AG10803 (cell line): Measurements from ENCODE around the gene OR12D3.
"Not testable (repeated sequence)": the region's sequence is repeated elsewhere in the genome, so short reads cannot be mapped to it uniquely, and the experiment has no call there.

Experiments
- DNase-seq: peaks from one replicate; pipeline ENCODE4 v3.0.0; 2010; ENCODE audit warnings: low read depth
- H3K4me3 ChIP-seq: 2 replicates; pipeline ENCODE4 v1.5.1; 2011; ENCODE audit warnings: mild to moderate bottlenecking, low read length, control low read depth
- CTCF ChIP-seq: conservative IDR thresholded peaks from 2 replicates; pipeline ENCODE4 v1.5.1; 2011; ENCODE audit warnings: mild to moderate bottlenecking, low read length, control low read depth, inconsistent platforms

Gene OR12D3

GRCh38 chr6:29395331-29395730 is 20.2 kb upstream of the OR12D3 start, which contains the start of gene OR12D2:
OR12D2 (plus strand) TSS chr6:29395631; CDS start chr6:29396700, 1,069 bp downstream.
- DNase-seq = no peak
- H3K4me3 ChIP-seq = no peak within 1 kb of the TSS
- TF ChIP-seq CTCF = no peak

DNA sequence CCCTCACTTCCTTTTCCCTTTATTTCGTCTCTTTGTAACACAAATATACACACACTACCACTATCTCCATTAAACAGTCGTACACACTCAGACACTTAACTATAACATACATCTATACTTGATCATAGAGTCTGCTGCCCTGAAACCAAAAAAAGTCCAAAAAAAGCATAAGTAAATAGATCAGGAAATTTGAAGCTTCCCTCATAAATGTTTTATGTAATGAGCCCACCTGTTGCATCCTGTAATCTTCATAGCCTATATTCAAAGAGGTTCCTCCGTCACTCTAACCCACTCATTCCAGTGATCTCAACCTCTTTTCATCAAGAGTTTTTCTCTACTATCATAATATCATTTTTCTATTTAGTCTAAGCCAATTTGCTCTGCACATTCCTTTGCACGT is 13.4 kb upstream of the OR12D3 start:
- DNase-seq = no peak
- TF ChIP-seq CTCF = no peak
- no peak overlapping the region for H3K4me3 ChIP-seq

DNA sequence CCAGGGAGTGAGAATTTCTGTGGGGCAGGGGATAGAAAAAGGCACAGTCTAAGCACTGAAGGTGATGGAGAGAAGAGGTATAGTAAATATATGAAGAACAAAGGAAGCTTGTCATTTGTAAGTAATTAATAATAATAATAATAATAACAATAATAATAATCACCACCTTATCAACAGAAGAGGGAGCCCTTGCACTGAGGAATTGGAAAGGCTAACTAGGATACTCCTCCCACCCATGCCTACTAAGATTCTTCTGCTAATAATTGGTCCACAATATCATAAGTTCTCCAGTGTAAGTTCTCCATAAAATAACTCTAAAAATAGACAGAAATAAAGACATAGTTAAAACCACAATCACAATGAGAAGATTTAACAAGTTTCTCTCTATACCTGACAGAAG is 912 bp upstream of the OR12D3 start:
- TF ChIP-seq CTCF = no peak
- H3K4me3 ChIP-seq = no peak overlapping the region
- no peak for DNase-seq

DNA sequence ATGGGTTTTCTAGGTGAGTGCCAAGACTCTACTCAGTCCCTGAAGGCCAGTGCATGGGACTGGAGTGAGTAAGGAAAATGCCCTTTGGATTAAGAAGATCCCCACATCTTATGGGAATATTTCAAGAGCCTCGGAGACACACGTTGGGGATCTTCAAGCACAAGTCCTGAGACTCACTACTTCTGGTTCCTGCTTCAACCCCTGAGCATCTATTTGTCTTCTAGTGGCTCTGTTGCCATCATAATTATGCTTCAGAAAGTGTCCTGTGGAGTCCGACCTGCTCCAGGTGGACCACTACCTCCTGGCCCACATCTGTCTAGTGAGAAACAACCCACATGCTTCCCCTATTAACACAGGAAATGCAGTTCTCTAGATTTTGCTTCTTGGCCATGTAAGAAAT is 6.3 kb downstream of the OR12D3 start, which contains the start of gene OR5V1:
OR5V1 (minus strand) TSS at position 101 of the 400 bp plus-strand sequence. CDS start 12,670 bp downstream, outside the sequence.
- H3K4me3 ChIP-seq = no peak within 1 kb of the TSS
- no peak for DNase-seq
- no peak for TF ChIP-seq CTCF

DNA sequence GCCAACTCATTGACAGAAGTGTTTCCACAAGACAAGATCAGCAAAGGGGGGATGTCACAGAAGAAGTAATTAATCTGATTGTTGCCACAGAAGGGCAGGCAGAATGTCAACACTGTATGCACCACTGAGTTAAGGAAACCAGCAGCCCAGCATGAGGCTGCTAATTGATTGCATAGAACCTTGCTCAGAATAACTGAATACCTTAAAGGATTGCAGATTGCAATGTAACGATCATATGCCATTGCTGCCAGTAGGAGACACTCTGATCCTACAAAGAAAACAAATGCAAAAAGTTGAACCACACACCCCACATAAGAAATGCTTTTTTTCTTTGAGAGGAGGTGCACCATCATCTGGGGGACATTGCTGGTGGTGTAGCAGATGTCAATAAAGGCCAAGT is 19.5 kb downstream of the OR12D3 start:
- H3K4me3 ChIP-seq = no peak overlapping the region
- DNase-seq = no peak
- TF ChIP-seq CTCF = no peak

GRCh38 chr6:29354980-29355379 is 20.1 kb downstream of the OR12D3 start:
- DNase-seq = no peak
- no peak for TF ChIP-seq CTCF

GRCh38 chr6:29349348-29349747 is 25.7 kb downstream of the OR12D3 start:
- not testable (repeated sequence) for H3K4me3 ChIP-seq

More at GRCh38 chr6:29354980-29355379, 20.1 kb downstream of the OR12D3 start:
- H3K4me3 ChIP-seq = no peak overlapping the region

GRCh38 chr6:29345380-29345779 is 29.7 kb downstream of the OR12D3 start:
- DNase-seq = no peak
- no peak overlapping the region for H3K4me3 ChIP-seq
- TF ChIP-seq CTCF = no peak

More at GRCh38 chr6:29349348-29349747, 25.7 kb downstream of the OR12D3 start:
- DNase-seq = not testable (repeated sequence)
